Mucosa of rectum (tissue), 2 donors: Measurements from ENCODE around the gene CDCA4.

Source experiments
- H3K27ac ChIP-seq, 2 donors: one replicate each; pipeline ENCODE4 v1.7.0; 2013; ENCODE audit warnings: inconsistent platforms in 2 of 2, low read depth in 2 of 2, low read length in 2 of 2
- H3K27me3 ChIP-seq, 2 donors: one replicate each; pipeline ENCODE4 v1.7.0; 2013; ENCODE audit warnings: low read length in 2 of 2; ENCODE audit not compliant: control insufficient read depth in 2 of 2, insufficient read depth in 2 of 2
- H3K36me3 ChIP-seq, 2 donors: one replicate each; pipeline ENCODE4 v1.7.0; 2013; ENCODE audit warnings: low read length in 2 of 2; ENCODE audit not compliant: control insufficient read depth in 2 of 2, insufficient read depth in 2 of 2
- H3K4me1 ChIP-seq, 2 donors: one replicate each; pipeline ENCODE4 v1.7.0; 2013; ENCODE audit warnings: low read length in 2 of 2, mild to moderate bottlenecking in 1 of 2; ENCODE audit not compliant: control insufficient read depth in 2 of 2, insufficient read depth in 2 of 2
- H3K4me3 ChIP-seq, 2 donors: one replicate each; pipeline ENCODE4 v1.7.0; 2013; ENCODE audit warnings: low read length in 2 of 2
- H3K9ac ChIP-seq, 2 donors: one replicate each; pipeline ENCODE4 v1.7.0; 2013; ENCODE audit warnings: low read length in 2 of 2, low read depth in 1 of 2, mild to moderate bottlenecking in 1 of 2
- H3K9me3 ChIP-seq, 2 donors: one replicate each; pipeline ENCODE4 v1.7.0; 2013; ENCODE audit warnings: low read length in 2 of 2; ENCODE audit not compliant: control insufficient read depth in 2 of 2
- donor health status: healthy.
- donor health status: Normal muscosa, but diverticular disease.

The CDCA4 gene

GRCh38 chr14:105020815-105021655 is at the start of gene CDCA4:
TSS of gene CDCA4 (minus strand) at chr14:105021083. CDS start at chr14:105011929, 9,154 bp downstream.
- Histone ChIP-seq H3K4me1 (peaks cover 20 to 30% of the 10 kb centered on the region in 2 donors), H3K27ac (peak within 1 kb of the TSS; percentile 80 to 91), H3K27me3 (no peaks in the 10 kb centered on the region), H3K9me3 (no peaks in the 10 kb centered on the region), H3K4me3 (peak within 1 kb of the TSS; percentile 76 to 89), H3K36me3 (no peaks in the 10 kb centered on the region), H3K9ac (peak within 1 kb of the TSS; percentile 84 to 94)

- H3K27ac ChIP-seq: peak overlapping the region; percentile 0 to 43
- H3K27me3 ChIP-seq: peaks cover 0 to 5% of the 10 kb centered on the region in 2 donors
- H3K9me3 ChIP-seq: no peaks in the 10 kb centered on the region
- H3K36me3 ChIP-seq: no peaks in the 10 kb centered on the region
- peaks cover 0 to 9% of the 10 kb centered on the region in 2 donors for H3K4me1 ChIP-seq
- no peak overlapping the region for H3K4me3 ChIP-seq
- H3K9ac ChIP-seq: peak overlapping the region in 1 of 2 donors; percentile 24
These were observed 49.2 kb upstream of the CDCA4 start for GRCh38 chr14:105069871-105070759.

- Histone ChIP-seq H3K36me3 (no peaks in the 10 kb centered on the region), H3K27ac (peak overlapping the region in 1 of 2 donors; percentile 43), H3K9me3 (no peaks in the 10 kb centered on the region), H3K27me3 (peaks cover 0 to 5% of the 10 kb centered on the region in 2 donors), H3K9ac (no peak overlapping the region), H3K4me3 (no peak overlapping the region), H3K4me1 (peaks cover 0 to 9% of the 10 kb centered on the region in 2 donors)
These were observed 48.6 kb upstream of the CDCA4 start for GRCh38 chr14:105069522-105069870.

GRCh38 chr14:105068818-105069217 is 47.9 kb upstream of the CDCA4 start:
- H3K9ac ChIP-seq: no peak overlapping the region
- peaks cover 0 to 5% of the 10 kb centered on the region in 2 donors for H3K27me3 ChIP-seq
- H3K9me3 ChIP-seq: no peaks in the 10 kb centered on the region
- H3K36me3 ChIP-seq: no peaks in the 10 kb centered on the region
- H3K4me3 ChIP-seq: no peak overlapping the region
- peaks cover 0 to 9% of the 10 kb centered on the region in 2 donors for H3K4me1 ChIP-seq
- H3K27ac ChIP-seq: no peak overlapping the region

- Histone ChIP-seq H3K9me3 (no peaks in the 10 kb centered on the region), H3K36me3 (no peaks in the 10 kb centered on the region), H3K27me3 (peaks cover 0 to 5% of the 10 kb centered on the region in 2 donors), H3K9ac (no peak overlapping the region), H3K4me1 (peaks cover 0 to 9% of the 10 kb centered on the region in 2 donors), H3K27ac (no peak overlapping the region), H3K4me3 (no peak overlapping the region)
These were observed 47.1 kb upstream of the CDCA4 start for GRCh38 chr14:105067969-105068301.

- Histone ChIP-seq H3K36me3 (no peaks in the 10 kb centered on the region), H3K27ac (peak overlapping the region in 1 of 2 donors; percentile 24), H3K4me1 (peaks cover 0 to 9% of the 10 kb centered on the region in 2 donors), H3K9ac (no peak overlapping the region), H3K9me3 (no peaks in the 10 kb centered on the region), H3K4me3 (no peak overlapping the region), H3K27me3 (peaks cover 0 to 3% of the 10 kb centered on the region in 2 donors)
These were observed 46.5 kb upstream of the CDCA4 start for GRCh38 chr14:105067140-105067968.

GRCh38 chr14:105066240-105067071 is 45.6 kb upstream of the CDCA4 start:
- Histone ChIP-seq H3K4me3 (peak overlapping the region in 1 of 2 donors; percentile 68), H3K36me3 (no peaks in the 10 kb centered on the region), H3K9me3 (no peaks in the 10 kb centered on the region), H3K9ac (peak overlapping the region in 1 of 2 donors; percentile 32), H3K27me3 (no peaks in the 10 kb centered on the region), H3K4me1 (peaks cover 6 to 15% of the 10 kb centered on the region in 2 donors), H3K27ac (peak overlapping the region; percentile 53 to 87)

- H3K9ac ChIP-seq: peak within 1 kb of the TSS; percentile 47 to 49
- peak within 1 kb of the TSS; percentile 45 to 68 for H3K4me3 ChIP-seq
- H3K27ac ChIP-seq: peak within 1 kb of the TSS; percentile 53 to 87
These were observed 44.7 kb upstream of the CDCA4 start, which contains the start of gene GPR132 for GRCh38 chr14:105065280-105066228. TSS of gene GPR132 (minus strand) at chr14:105065430. CDS start at chr14:105055420, 10,010 bp downstream.

More at GRCh38 chr14:105065280-105066228, 44.7 kb upstream of the CDCA4 start, which contains the start of gene GPR132:
- no peaks in the 10 kb centered on the region for H3K27me3 ChIP-seq
- H3K4me1 ChIP-seq: peaks cover 14 to 23% of the 10 kb centered on the region in 2 donors
- H3K36me3 ChIP-seq: no peaks in the 10 kb centered on the region
- no peaks in the 10 kb centered on the region for H3K9me3 ChIP-seq
